GM18511 (cell line): ENCODE results near the gene CAPN12.

Experiments used
- ATAC-seq: cut with Tn5 transposase; IDR thresholded peaks from one replicate; pipeline ENCODE4 v1.9.1; 2021; ENCODE audit warnings: mild to moderate bottlenecking, moderate library complexity; ENCODE audit not compliant: unreplicated experiment

CAPN12 gene

DNA sequence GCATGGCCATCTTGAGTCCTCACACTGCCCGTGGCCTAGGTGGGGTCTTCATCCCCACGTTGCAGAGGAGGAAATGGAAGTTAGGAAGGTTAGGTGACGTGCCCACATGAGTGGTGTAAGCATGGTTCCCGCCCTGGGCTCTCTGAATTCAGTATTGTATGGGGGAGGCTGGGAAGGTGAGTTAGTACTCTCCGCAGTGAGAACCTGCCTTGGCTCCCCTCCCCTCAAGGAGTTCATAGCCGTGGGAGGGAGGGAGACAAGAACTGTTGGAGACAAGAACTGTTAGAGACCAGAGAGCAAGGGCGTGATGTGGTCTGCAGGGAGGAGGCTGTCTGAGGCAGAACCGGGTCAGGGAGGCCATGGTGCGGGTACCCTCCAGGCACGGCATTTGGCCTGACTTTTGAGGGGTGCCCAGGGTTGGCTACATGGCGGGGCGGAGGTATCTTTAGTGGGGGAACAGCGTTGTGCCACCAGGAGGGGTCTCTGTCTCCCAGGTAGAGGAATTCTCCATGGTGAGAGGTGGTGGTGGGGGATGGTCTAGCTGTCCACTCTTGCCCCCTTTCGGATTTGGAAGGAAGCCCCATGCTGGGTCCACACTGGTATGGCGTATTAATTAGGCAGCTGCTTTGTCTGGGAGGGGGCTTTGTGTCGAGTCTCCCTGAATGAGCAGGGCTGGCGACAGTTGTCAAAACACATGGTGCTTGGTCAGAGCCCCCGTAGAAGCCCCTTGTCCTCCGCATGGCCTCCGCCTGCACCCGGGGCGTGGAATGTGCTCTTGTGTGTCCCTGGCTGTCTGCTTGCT, 45.8 kb downstream of the CAPN12 start:
- ATAC-seq: no peak

DNA sequence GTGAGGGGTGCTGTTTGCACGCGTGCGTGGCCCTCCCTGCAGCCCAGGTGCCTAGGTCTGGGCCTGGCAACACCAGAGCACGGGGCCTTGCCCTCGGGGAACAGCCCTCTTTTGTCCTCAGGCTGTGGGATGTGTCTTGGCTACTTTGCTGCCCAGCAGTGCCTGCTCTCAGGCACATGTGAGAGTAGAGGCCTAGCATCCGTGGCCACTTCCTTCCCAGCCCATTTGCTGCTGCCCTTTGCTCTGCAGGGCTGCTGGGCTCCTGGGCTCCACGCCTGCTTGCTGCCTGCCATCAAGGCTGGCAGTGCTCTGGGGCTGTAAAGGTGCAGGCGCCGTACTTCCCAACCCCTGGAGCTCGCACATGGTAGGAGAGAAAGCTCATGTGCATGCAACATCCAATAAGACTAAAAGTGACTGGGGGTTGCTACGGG, 46.6 kb downstream of the CAPN12 start:
- ATAC-seq: no peak

DNA sequence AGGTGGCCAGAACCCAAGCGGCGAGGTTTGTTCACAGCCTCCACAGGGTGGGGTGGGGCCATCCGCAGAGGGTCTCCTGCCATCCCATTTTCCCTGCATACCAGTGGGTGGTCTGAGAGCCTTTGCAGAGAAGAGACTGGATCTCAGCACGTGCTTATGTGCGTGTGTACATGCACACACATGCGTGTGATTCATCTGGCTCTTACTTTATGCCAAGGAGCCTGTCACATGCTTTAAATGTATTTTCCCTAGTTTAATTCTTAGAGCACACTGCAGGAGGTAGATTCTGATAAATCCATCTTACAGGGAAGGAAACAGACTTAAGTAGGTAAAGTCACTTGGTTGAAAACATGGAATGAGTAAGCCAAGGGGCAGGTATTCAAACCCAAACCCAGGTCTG, 47.1 kb downstream of the CAPN12 start:
- ATAC-seq: no peak

DNA sequence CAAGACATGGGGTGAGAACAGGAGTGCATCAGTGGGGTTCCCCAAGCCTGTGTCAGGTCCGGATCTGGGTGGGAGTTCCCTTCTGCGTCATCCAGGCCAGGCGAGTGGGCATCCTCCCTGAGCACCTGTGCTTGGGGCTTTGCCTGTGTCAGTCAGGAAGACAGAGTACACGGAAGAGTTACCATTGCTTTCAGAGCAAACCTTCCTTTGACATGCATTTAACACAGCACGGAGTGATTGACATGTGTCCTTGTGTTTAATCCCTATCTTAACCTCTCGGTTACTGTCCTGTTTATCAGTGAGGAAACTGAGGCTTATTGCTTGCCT, 47.6 kb downstream of the CAPN12 start:
- no peak for ATAC-seq

DNA sequence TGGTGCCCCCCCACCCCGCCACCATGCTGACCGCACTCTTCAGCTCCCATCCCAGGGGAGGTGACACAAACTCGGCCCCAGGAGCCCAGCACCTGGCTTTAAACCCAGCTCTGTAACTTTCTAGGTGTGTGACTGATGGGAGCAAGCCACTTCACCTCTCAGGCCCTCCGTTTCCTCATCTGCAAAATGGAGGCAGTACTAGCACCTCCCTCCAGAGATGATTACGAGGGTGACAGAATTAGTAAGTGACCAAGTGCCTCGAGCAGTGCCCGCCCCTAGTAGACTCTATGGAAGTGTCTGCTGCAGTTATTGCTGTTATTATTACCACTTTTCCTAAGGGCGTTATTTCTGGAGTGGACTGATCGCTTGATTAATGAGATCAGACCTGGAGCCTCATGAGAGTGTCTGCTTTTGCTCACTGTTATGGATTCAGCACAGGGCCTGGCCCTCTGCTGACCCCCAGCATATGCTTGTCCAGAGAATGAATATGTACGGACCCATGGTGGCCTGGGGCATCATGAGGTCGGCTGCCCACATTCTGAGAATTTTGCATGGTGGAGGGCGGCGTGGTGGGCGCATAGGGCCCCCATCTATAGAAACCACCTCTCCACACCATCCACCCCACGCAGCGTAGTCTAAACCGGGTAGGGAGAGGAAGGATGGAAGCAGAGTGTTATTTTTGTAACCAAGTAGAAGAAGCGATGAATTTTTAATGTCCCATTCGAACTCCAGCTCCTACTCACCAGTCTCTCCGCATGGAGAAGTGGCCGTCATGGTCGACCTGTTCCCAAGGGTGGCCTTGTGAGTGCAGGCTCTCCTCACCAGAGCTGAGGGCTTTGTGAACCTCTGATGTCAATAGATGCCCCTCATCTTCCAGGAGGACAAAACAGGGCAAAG, 48.2 kb downstream of the CAPN12 start:
- ATAC-seq: no peak

DNA sequence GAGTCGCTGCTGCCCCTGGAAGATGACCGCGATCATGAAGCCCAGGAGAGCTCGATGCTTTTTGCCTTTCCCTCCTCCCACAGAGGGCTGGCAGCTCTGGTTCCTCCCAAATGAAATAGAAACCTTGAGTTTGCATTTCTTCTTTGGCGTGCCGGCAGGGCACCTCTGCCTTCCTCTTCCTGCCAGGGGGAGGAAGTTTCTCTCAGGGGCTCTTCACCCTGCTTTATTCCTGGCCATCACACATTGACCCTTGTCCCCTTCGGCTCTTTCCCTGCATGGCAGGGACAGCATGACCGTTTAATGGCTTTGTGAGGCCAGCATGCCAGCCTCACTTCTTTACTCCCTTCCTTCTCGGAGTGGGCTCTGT, 49.0 kb downstream of the CAPN12 start:
- ATAC-seq: no peak

DNA sequence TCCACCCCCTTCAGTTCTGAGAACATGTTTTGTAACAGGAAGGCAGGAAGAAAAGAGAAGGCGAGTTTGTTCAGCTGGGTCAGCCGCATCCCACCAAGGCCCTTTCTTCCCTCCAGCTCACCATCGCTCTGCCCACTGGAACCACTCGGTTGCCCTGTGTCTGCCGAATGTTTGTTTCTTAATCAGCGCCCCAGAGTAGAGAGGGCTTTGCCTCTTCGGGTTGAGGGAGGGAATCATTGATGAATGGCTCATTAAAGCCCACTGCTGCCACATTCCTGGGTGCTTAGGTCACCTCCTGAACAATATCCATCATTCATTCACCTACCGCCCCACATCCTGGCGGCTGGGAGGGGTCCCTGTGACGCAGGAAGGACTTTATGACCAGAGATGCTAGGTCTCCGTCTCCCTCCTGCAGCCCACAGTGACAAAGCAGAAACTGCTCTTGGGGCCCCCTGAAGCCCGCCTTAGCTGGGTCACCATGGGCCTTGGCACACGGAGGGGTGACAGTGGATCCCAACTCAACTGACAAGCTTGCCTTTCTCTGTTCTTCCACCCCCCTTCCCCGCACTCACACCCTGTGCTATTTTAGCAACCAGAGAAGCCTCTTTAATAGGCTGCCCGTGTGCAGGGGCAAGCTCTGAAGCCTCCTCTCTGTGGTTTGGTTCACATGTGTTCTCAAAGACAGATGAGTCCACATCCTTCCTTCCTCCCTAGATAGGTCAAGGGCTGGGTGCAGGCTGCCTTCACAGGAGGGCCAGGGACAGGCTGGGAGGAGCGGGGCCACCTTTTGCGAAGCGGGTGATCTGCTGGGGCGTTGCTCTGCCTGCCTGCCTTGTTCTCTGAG, 50.7 kb downstream of the CAPN12 start:
- no peak for ATAC-seq

DNA sequence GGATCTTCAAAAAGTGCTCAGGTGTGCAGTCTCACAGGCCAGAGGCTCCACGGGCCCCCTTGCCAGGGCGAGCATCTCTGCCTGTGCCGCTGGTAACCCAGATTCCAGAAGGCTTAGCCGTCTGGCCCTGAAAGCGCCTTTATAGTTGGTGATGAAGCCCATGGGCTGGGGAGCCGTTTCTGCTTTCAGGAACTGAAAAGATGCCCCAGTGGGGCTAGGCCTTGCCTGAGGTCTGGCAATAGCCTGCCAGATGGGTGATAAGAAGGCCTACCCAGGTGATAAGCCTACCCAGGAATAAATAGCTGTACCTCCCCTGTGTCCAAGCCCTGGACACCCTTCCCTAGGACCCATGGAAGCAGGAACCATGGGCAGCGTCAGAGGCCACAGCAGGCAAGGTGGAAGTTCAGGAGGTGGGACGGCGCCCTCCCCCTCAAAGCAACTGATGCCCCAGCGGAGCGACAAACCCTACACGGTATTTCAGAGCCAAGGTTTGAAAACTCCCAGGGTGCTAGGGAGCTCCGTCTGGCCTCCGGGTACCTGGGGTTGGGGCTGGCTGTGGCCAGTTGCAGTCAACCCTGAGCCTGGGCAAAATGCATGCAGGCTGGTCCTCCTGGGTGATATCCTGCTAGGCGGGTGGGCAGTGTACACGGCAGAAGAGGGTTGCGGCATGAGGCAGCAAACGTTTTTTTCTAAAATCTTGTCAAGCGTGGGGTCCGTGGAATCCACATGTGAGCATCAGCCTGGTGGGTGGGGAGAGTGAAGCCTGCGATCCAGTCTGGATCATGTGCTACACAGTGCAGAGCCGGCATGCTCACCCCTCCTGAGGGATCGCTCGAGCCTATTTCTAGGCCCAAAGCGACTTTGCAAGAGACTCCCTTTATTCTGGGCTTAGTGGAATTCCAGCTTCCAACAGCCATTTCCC, 51.6 kb downstream of the CAPN12 start:
- ATAC-seq: no peak

DNA sequence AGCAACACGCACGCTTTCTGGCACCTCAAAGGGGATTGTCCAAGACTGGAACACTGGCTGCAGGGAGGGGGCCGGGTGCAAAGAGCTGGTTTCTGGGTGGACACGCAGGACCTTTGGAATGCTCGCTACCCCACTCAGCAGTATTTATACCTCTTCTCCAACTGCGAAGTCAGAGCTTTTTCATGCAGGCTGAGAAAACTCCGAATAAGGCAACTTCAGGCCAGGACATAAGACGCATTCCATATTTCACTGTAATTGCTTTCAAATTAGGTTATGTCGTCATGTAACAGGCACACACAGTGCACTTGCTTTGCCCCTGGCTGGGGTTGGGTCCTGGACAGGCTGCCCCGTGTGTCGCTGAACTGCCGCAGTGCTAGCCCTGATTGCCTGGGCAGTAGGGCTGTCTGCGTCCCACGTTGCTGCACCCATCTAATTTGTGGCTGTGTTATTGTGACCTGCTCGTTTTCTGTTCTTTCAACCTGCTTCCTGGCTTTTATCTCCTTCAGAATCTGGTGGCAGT, 52.3 kb downstream of the CAPN12 start:
- ATAC-seq: no peak

DNA sequence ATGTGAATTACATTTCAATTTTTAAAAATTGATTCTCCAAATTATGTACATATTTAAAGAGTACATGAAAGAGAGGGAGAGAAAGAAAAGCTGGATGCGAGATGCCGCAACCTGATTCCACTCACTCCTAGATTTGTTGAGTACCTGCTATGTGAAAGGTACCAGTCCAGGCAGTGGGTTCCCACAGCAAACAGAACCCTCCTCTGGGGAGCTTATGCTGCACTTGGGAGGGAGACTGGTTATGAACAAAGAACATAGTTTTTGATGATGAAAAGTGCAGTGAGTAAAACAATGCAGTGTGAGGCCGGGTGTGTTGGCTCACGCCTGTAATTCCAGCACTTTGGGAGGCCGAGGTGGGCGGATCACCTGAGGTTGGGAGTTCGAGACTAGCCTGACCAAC, 53.4 kb downstream of the CAPN12 start:
- ATAC-seq: no peak

DNA sequence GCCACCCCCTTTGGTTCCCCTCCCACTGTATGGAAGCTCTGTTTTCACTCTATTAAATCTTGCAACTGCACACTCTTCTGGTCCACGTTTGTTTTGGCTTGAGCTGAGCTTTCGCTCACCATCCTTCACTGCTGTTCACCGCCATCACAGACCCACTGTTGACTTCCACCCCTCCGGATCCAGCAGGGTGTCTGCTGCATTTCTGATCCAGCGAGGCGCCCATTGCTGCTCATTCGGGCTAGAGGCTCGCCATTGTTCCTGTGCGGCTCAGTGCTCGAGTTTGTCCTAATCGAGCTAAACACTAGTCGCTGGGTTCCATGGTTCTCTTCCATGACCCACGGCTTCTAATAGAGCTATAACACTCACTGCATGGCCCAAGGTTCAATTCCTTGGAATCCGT, 54.1 kb downstream of the CAPN12 start:
- no peak for ATAC-seq

DNA sequence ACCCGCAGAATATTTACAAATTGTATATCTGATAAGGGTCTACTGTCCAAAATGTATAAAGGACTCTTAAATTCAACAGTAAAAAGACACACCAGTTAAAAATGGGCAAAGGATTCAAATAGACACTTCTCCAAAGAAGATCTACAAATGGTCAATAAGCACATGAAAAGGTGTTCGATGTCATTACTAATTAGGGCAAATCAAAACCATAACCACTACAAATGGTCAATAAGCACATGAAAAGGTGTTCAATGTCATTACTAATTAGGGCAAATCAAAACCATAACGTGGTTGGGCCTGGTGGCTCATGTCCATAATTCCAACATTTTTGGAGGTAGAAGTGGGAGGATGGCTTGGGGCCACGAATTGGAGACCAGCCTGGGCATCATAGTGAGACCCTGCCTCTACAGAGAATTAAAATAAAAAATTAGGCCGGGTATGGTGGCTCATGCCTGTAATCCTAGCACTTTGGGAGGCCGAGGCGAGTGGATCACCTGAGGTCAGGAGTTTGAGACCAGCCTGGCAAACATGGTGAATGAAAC, 56.4 kb downstream of the CAPN12 start:
- ATAC-seq: no peak

DNA sequence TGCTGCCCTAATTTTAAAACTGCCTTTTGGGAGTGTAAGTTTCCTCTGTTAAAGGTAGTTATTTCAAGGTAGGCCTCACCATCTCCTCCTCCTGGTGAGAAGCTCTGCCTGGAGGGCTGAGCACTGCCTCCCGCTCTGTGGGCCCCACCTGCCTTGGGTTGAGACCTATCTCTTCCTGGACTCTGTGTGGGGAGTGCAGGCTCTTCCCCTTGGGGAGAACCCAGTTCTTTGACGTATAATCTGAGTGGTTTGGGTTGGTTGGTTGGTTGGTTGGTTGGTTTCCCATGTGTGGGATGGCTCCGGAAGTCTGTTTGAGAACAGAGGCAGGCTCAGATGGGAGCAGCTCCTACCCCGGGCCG, 57.8 kb downstream of the CAPN12 start:
- ATAC-seq: peak; percentile 43

DNA sequence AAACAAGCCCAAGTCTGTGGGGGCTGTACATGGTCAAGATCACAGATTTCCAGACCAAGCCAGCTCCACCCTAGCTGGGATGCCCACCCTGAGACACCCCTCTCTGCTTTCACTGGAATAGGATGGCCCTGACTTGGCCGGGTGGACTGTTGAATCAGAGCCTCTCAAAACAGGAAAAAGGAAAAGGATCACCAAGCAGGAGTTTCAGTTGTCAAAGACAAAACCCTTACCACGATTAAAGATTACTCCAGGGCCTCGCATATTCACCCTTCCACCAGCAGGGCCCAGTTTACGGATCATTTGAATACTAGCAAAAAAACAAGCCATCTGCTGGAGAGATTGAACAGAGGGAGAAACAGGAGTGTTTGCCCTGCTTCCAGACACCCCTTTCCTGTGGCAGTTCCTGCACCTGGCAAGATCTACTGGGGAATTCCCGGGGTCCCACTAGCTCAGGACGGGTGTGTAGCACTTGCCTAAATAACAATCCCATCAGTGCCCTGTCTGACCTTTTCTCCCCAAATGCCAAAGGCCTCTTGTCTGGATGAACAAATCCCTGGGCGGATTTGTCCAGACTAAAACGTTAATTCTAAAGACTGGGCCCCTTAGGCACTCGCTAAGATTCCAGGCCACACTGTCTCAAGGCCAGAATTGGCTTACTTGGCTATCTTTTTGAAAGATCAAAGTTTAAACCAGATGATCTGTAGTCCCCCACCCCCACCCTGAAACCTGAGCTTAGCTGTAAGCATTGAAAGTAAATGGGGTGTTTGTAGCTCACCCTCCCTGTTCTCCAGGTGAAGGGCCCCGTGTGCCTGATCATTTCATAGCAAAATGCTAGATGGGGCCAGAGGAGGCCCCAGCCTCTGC, 58.4 kb downstream of the CAPN12 start:
- ATAC-seq: peak; percentile 50

DNA sequence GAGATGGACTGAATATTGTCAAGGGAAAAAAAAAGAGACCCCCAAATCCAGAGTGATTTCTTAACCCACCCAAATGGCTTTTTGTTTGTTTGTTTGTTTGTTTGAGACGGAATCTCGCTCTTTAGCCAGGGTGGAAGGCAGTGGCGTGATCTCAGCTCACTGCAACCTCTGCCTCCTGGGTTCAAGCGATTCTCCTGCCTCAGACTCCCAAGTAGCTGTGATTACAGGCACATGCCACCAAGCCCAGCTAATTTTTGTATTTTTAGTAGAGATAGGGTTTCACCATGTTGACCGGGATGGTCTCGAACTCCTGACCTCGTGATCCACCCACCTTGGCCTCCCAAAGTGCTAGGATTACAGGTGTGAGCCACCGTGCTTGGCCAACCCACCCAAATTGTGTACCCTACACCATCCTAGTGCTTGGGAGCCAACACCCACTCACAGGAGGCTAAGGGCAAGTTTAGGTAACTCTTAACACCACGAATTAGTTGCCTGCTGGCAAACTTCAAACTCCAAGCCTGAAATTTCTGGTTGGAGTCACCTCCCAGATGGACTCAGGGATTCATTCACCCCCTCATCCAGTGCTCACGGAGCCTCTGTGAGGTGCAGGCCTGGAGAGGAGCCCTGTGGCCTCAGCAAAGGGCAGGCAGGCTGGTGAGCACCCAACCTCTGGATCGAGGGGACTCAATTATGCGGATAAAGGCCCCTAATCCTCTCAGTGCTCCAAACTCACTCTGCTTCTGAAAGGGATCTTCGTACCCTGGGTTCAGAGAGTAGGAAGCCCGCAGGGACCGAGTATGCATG, 59.2 kb downstream of the CAPN12 start:
- no peak for ATAC-seq

DNA sequence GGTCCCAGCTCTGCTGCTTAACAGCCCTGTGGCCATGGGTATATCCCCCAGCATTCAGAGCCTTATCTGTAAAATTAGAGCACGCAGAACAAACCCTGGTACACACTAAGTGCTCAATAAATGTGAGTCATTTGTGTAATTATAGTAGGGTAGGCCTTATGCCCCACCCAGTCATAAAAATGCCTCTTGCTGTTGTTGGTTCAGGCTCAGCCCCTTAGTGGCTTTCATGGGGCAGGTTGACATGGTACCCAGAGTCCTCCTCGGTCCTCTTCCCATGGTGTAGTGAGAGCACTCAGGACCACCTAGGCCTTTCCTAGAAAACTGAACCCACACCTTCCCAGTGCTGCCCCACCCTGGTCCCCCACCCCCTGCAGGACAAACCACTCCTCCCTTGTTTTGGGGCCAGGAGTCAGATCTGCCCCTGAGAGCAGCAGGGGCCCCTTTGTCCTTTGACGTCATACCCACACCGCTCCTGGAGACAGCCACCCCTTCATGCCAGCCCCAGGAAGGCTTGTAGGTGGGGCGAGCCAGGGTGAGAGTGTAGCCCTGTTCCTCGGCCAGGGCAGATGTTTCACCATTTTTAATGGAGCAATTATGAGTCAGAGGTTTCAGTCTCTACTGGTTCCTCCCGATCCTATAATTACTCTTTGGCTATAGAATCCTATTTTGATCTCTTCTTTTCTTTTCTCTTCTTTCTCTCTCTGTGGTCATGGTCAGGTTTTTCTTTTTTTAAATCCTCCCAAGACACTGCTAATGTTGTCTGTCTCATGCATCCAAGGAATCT, 60.0 kb downstream of the CAPN12 start:
- ATAC-seq: no peak

DNA sequence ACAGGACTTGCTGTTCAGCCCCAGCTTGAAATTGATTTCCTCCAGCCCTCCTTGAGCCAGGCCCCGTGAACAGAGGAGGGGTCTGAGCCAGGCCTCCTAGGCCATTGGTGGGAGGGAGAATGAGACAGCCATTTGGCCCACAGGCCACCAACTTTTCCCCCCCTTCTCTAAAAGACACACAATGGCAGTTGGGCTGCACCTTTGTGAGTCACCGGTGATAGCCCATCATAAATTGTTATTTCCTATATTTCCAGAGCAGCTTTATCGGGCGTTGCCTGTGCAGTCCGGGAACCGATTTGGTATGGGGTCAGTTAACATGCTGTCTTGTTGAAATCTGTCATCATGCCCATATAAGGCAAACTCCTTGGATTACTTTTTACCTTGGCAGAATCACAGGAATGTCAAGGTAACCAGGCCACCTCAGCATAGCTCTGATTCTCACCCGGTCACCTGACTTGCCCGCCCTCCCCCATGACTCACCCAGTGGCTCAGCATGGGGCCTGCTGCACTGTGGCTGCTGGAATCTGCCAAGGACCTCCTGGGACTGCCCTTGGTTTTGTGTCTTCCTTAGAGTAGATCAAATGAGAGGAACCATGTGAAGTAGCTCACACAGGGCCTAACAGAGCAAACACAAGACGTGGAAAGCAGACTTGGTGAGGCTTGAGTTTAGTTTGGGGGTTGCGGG, 60.7 kb downstream of the CAPN12 start:
- no peak for ATAC-seq
